GM12801 (cell line): ENCODE data around the gene HSPG2.
A peak's percentile ranks its signal among the peaks of the same experiment; 100 is the strongest.
"Not testable (repeated sequence)": the region's sequence is repeated elsewhere in the genome, so short reads cannot be mapped to it uniquely, and the experiment has no call there.

Experiments used
- CTCF ChIP-seq: IDR thresholded peaks from one replicate; pipeline ENCODE4 v1.5.1; 2011; ENCODE audit warnings: control low read depth; ENCODE audit not compliant: insufficient read length; ENCODE audit errors: extremely low read depth

The HSPG2 gene

GRCh38 chr1:21937034-21937371 lies at the start of gene HSPG2:
TSS of gene HSPG2 (minus strand) at chr1:21937310. CDS start at chr1:21937217, 93 bp downstream.
- TF ChIP-seq CTCF = no peak

GRCh38 chr1:21976703-21977239 lies 39.7 kb upstream of the HSPG2 start, which contains the start of gene CELA3B:
TSS of gene CELA3B (plus strand) at chr1:21977022. CDS start at chr1:21977040, 18 bp downstream.
- TF ChIP-seq CTCF = not testable (repeated sequence)

- no peak for TF ChIP-seq CTCF
Measured at GRCh38 chr1:21966247-21967000, 29.3 kb upstream of the HSPG2 start.

GRCh38 chr1:21963477-21964217 lies 26.5 kb upstream of the HSPG2 start:
- peak; percentile 87 for TF ChIP-seq CTCF

GRCh38 chr1:21961799-21962198 lies 24.7 kb upstream of the HSPG2 start:
- no peak for TF ChIP-seq CTCF

GRCh38 chr1:21961337-21961736 lies 24.2 kb upstream of the HSPG2 start:
- no peak for TF ChIP-seq CTCF

- TF ChIP-seq CTCF = no peak
Measured at GRCh38 chr1:21956720-21957552, 19.8 kb upstream of the HSPG2 start.
